Erythroblast (primary cell): Measurements from ENCODE around the gene RASGRP2.

ENCODE experiments used
- DNase-seq, 2 experiments: peaks; one replicate each; lab custom pipeline; 2025; lab: John Stamatoyannopoulos, UW
- GATA1 ChIP-seq: IDR thresholded peaks from 2 replicates; pipeline ENCODE4 v1.6.1; 2011; ENCODE audit warnings: low read depth, mild to moderate bottlenecking, control low read depth, low read length, moderate library complexity
- POLR2A ChIP-seq: IDR thresholded peaks from 2 replicates; pipeline ENCODE4 v1.6.1; 2011; ENCODE audit warnings: mild to moderate bottlenecking, low read length

RASGRP2 gene

DNA sequence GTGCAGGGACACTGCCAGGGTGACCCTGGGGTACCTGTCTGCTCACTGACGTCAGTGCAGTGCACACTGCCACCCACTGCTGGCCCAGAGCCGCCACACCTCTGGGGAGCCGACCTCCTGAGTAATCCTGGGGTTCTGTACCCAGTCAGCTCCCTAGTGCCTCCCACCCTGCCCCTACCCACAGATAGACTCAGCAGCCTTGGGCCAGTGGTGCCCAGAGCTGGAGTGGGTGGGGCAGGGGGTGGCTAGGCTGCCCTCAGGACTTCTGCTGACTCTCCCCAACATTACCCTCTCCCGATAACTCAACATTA, 26.7 kb downstream of the RASGRP2 start:
- TF ChIP-seq POLR2A (no peak), GATA1 (no peak)

DNA sequence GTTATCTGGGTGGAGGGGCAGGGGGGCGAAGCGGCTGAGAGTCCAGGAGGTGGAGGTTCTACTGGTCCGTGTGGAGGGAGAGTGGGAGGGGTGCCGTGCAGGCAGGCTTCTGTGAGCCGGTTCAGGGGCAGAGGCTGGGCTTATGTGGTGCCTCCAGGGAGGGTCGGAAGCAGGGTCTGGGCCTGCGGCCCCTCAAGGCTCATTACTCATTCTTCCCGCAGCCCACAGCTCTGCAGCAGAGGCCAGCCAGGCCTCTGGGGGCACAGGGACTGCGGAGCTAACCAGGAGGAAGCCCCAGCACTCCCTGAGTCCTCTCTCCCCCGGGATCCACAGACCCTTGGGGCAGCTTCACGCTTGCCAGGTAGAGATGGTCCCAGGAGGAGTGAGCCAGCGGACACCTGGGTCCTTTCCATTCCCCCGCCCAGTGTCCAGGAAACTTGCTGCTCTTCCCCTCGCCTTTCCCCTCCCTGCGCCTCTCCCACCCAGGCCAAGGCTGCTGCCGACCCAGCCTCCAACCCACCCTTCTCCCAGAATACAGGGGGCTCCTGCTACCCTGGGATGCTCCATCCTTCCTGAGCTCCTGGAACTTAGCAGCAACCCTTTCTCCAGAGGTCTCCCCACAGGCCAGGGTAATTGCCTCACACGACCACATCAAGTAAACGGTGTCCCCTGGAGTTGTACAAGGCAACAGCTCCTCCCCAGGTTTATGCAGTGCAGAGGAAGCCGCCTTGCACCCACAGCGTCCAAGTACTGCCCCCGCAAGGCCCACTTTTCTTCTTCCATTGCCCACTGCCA, 27.3 kb downstream of the RASGRP2 start:
- no peak for DNase-seq
- no peak for TF ChIP-seq POLR2A
- TF ChIP-seq GATA1 = no peak

More for the DNA sequence above, 26.7 kb downstream of the RASGRP2 start:
- DNase-seq = no peak

DNA sequence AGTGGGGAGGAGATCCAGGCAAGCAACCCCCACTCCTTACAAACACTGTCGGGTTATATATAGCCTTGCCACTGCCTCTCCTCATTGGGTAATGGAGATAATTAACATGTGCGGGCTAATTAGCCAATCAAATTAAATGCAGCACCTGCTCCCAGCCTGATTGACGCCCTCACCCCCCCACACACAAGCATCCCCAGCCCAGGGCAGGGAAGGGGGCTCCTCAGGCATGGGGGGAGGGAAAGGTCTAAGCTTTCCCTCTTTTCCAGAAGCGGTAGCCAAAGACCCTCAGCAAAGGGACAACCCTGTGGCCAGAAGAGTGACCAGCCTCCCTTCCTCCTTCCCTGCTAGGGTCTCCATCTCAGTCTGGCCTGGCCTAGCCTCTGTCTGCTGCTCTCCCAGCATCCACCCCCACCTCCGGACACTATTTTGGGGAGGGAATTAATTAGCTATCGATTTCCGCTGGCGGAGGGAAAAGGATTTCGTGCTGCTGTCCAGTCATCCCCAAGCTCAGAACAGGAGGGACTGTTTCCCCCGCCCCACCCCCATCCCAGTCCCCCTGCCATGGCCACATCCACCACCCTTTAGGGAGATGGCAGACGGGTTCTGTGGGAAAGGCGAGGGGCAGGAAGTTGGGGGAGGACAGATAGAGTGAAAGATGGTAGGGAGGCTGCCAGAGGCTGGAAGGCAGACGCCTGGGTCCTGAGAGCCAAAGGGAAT, 28.0 kb downstream of the RASGRP2 start:
- DNase-seq = no peak

DNA sequence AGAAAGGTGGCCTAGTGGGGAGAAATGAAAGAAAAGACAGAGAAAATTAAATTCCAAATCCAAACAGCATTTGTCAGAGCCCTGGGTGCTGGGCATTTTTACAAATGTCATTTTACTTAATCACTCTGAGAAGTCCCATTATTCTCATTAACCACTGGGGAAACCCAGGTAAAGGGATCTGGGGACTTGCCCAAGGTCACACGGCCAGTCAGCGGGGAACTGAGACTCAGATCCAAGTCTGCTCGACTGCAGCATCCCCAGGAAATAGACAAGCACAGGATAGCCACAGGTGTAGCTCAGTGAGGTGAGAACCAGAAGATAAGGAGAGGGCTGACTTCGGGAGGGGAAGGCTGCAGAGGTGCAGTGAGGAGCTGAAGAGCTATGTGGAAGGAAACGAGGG, 28.8 kb downstream of the RASGRP2 start:
- no peak for TF ChIP-seq GATA1
- no peak for DNase-seq

More for the DNA sequence above, 28.0 kb downstream of the RASGRP2 start:
- TF ChIP-seq POLR2A (no peak), GATA1 (no peak)

DNA sequence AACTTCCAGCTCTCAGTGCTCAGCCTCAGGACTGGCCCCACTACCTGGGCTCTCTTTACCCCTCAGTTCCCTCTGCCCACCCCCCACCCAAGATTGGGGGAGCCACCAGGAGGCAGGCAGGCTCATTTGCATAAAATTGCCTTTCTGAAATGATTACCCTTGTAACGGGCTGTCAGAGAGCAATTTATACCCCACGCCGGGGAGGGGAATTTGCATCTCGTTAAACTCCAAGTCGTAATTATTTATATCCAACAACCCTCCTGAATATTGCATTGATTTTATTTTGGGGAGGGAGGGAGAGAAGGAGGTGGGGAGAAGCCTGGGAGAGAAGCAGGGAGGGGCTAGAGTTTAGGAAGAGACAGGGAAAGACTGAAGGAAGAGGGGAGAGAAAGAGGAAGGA, 29.3 kb downstream of the RASGRP2 start:
- TF ChIP-seq POLR2A (no peak), GATA1 (no peak)
- no peak for DNase-seq

DNA sequence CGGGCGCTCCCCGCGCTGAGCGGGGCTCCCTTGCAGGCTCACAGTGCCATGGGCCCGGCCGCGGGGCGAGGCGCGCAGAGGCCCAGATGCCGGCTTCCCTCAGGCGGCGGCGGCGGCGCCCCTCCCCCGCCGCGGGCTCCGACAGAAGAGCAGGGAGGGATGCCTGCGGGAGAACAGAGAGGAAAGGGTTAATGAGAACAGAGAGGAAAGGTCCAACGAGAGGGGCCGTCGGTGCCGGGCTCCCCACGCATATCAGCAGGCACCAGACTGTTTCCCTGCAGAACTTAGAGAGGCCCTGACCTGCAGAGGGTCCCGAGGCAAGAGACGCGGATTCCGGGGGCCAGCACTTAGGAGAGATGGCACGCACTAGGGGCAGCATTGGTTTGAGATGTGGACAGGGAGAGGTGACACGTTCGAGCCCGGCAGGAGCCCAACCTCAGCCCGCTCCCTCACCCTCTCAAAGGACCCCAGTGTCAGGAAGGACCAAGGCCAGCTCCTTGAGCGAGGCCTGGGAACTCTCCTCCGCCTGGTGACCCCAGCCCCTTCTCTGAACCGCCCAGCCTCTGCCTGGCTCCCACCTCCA, 30.1 kb downstream of the RASGRP2 start:
- no peak for DNase-seq
- TF ChIP-seq GATA1 (no peak), POLR2A (no peak)

DNA sequence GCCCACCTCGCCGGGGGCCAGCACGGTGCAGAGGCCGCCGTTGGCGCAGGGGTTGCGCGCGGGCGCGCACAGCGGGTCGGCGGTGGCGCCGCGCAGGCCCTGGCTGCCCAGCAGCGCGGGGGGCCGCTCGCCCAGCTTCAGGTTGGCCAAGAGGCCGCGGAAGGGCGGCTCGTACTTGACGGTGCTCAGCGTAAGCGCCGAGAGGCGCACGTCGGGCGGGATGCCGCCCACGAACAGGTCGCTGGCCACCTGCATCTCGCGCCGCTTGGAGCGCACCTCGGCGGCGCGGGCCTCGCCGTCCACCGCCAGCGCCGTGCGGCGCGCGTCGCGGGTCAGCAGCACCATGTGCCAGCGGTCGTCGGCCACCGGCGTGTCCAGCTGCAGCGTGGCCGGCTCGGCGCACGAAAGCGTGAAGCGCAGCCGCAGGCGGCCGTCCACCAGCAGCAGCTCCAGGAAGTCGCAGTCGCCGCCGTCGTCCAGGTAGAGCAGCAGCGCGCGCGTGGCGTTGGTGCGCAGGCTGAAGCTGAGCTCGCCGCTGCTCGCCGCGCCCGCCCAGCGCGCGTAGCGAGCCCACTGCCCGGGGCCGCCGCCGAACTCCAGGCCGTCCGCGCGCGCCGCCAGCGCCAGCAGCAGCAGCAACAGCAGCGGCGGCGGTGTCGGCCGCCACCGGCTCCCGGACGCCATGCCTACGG, 30.8 kb downstream of the RASGRP2 start:
- no peak for DNase-seq
- TF ChIP-seq POLR2A (no peak), GATA1 (no peak)

DNA sequence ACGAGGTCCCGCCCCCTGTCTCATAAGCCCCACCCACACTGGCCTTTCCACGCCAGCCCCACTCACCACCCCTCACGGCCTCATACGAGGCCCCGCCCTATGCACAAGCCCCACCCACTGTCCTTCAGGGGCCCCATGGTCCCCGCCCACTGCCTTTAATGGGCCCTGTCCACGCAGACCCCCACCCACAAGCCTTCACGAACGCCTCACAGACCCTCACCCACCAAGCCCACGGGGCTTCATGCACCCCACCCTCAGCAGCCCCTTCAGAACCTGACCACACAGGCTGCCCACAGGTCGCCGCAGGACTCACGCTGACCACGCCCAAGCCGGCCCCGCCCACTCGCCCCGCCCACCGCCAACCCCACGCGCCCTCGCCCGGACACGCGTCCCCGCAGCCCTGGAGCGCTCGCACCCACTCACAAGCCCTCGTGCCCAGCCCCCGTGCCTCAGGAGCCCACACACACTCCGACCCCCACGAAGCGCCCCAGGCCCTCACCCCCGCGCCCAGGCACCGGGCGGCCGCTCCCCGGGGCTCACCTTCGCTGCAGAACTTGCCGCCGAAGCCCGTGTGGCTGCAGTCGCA, 31.4 kb downstream of the RASGRP2 start:
- DNase-seq = peak in 1 of 2 experiments; percentile 16
- TF ChIP-seq GATA1 (no peak), POLR2A (no peak)

DNA sequence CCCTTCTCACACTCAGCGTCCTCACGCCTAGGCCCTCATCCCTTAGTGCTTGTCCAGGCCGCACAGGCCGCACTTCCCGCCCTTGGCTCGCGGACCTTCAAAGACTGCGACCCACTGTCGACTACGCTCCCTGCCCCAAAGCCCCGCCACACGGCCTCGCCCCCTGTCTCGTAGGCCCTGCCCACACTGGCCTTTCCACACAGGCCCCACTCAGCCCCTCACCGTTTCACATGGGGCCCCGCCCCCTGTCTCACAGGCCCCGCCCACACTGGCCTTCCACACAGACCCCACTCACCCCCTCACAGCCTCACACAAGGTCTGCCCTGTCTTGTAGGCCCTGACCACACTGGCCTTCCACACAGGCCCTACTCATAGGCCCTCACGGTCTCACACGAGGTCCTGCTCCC, 32.0 kb downstream of the RASGRP2 start:
- TF ChIP-seq GATA1 = no peak
- no peak for TF ChIP-seq POLR2A
- DNase-seq = no peak

DNA sequence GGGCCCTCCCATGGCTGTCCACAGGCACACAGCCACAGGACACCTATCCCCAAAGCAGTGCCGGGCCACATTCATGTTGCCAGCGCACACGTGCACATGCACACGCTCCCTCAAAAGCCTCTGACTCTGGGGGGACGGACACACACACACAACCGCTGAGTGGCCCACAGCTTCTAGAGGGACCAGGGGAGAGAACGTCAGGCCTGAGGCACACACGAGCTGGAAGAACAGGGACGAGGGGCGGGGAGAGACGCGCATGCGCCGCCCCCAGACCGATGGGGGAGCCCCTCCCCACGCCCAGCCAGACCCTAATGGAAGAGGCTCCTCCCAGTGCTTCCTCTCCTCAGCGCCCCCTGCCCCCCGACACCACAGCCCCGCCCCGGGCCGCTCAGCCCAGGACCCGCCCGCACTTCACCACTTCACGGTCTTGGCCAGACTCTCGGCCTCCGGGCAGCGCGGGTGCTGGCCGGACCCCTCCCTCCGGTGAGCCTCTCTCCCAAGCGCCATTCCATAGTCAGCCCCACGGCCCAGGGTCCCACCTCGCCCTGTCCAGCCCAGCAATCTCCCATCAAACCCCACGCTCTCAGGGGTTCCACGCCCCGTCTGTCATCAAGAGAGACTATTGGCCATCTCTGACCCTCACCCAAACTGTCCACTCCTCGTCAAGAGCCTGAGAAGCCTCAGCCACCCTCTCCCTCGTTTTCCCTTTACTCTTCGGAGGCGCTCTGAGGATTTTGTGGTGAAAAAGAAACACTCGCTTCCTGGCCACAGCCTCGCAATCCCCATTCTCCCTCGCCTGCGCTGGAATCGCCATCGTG, 32.6 kb downstream of the RASGRP2 start:
- no peak for DNase-seq
- TF ChIP-seq POLR2A (no peak), GATA1 (no peak)

DNA sequence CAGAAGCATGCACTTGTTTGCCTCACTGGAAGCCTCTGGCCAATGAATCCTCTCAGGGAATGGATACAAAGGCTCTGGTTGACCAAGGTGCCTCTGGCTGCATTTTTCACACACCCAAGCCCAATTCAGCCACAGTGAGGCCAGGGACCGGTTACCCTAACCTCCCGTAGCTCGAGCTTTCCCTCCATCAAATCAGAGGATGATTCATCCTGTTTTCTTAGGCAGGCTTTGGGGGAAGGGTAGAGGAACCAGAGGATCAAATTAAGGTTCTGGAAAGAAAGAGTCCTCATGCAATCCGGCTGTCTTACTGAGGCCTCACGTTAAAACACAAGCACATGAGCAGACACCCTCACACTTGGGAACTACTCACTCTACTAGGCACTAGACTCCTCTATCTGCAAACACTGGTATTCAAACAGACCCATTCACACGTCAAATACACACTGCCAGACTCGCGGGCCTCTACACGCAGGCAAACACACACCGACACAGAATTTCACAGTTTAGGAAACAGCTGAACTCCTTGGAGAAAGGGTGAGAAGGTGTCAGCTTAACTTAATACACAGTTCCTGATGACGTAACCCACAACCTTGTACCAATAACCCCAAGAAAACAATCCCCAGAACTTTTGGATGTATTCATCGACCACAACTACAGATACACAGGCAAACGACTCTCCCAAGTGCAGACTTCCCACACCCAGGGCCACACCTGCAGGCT, 33.4 kb downstream of the RASGRP2 start:
- TF ChIP-seq POLR2A (no peak), GATA1 (no peak)
- no peak for DNase-seq

DNA sequence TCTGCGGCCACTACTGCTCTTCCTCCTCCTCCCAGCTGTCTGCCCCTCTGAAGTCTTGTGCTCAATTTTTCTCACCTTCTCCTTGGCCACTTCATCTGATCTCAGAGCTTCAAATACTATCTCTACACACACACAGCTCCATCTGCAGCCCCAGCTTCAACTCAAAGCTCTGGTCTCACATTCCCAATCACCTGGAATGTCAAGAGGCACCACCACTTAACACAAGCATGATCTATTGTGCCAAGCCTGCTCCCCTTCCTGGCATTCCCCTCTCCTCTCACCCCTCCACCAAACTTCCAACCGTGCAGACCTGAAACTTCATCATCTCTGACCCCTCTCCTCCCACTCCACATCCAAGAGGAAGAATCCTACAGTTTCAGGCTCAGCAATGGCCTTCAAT, 38.4 kb downstream of the RASGRP2 start:
- DNase-seq = no peak
- TF ChIP-seq POLR2A (no peak), GATA1 (no peak)
